Right cardiac atrium (tissue), 5 donors: ENCODE data around the gene CLTB. TPM values are rescaled to one million over a fixed set of nuclear protein-coding genes. Genes with fewer than 3 reads are reported as not detected.

Experiments used
- ATAC-seq, 2 donors: fragments of 200-7000 bp; cut with Tn5 transposase; one replicate each; pipeline versions ENCODE4 v1.8.0 to v1.9.1; 2020; ENCODE audit warnings: moderate library complexity in 2 of 2, mild to moderate bottlenecking in 1 of 2
- DNase-seq, 3 donors: peaks; one replicate each; pipeline ENCODE4 v3.0.0-alpha.2; 2020
- H3K27ac ChIP-seq: one replicate; pipeline ENCODE4 v1.5.1; 2013; ENCODE audit warnings: mild to moderate bottlenecking, low read length, control low read depth, moderate library complexity
- H3K27me3 ChIP-seq: one replicate; pipeline ENCODE4 v1.6.1; 2013; ENCODE audit not compliant: control insufficient read depth, insufficient read depth
- H3K4me1 ChIP-seq: one replicate; pipeline ENCODE4 v1.6.1; 2013; ENCODE audit warnings: low read length; ENCODE audit not compliant: control insufficient read depth, insufficient read depth
- H3K4me3 ChIP-seq: one replicate; pipeline ENCODE4 v1.5.1; 2013; ENCODE audit warnings: low read length, control low read depth
- H3K9me3 ChIP-seq: one replicate; pipeline ENCODE4 v1.6.1; 2013; ENCODE audit warnings: low read length; ENCODE audit not compliant: control insufficient read depth
- WGBS: extraction: QIAGEN DNeasy Blood & Tissue Kit; methylation state at CpG from one replicate; pipeline ENCODE4 v1.1.7; 2013; 5-methylcytosine and 5-hydroxymethylcytosine counted together
- intact Hi-C, 4 donors: fragments of 100-400 bp; cut with DNase I; formaldehyde crosslinking; loops; one replicate each; pipeline versions ENCODE4 v1.11.0 to v1.14.0; 2022 to 2023
- long read RNA-seq, 4 donors: library from polyadenylated mRNA; unstranded; transcript quantifications; one replicate each; pipeline ENCODE4 v2.0.0, GENCODE V29; 2020 to 2021
- polyA plus RNA-seq: library from polyadenylated mRNA; stranded (reverse); fragments of 200-250 nt; gene quantifications from one replicate; pipeline ENCODE4 v1.2.3, GENCODE V29; 2013
- total RNA-seq, 4 donors: library from RNA; stranded (reverse); fragmentation: NEBNext Ultra II Directional; extraction: Animal tissue kit (Norgen Biotek cat#: 25700); gene quantifications; one replicate each; pipeline ENCODE4 v1.2.1, GENCODE V29; 2021
- donor health status: healthy with polysubstance abuse.
- donor health status: DM: no; HTN: yes; CAD: no.
- donor health status: DM: no; HTN: no; CAD: no.
- donor health status: DM: no; HTN: yes; CAD: no; lungs with severe emphysema.
- donor health status: DM: yes; HTN: yes; CAD: no.

Gene CLTB
- total RNA-seq (100 to 1,000 TPM; 209 to 219 (median 212) TPM), polyA plus RNA-seq (329 TPM)
- long read RNA-seq, donor 1, transcript CLTB-202 (5 exons, 1,161 nt): major isoform, 293 of 311 reads
- long read RNA-seq, donor 1, partial matches to known transcripts: 10 of 311 reads
- long read RNA-seq, donor 1, other reads (novel, unspliced or antisense): 4 of 311 reads
- long read RNA-seq, donor 2, transcript CLTB-202 (5 exons, 1,161 nt): major isoform, 257 of 278 reads
- long read RNA-seq, donor 2, partial matches to known transcripts: 11 of 278 reads
- long read RNA-seq, donor 2, other reads (novel, unspliced or antisense): 8 of 278 reads
- long read RNA-seq, donor 3, transcript CLTB-202 (5 exons, 1,161 nt): major isoform, 112 of 140 reads
- long read RNA-seq, donor 3, partial matches to known transcripts: 15 of 140 reads
- long read RNA-seq, donor 3, other reads (novel, unspliced or antisense): 8 of 140 reads
- long read RNA-seq, donor 4, transcript CLTB-202 (5 exons, 1,161 nt): major isoform, 209 of 221 reads
- long read RNA-seq, donor 4, partial matches to known transcripts: 2 of 221 reads
- long read RNA-seq, donor 4, other reads (novel, unspliced or antisense): 6 of 221 reads

GRCh38 chr5:176415952-176416924 is at the start of gene CLTB:
Gene CLTB (minus strand): TSS chr5:176416539. CDS start chr5:176416363, 176 bp downstream.
- peak; percentile 91 to 97 (median 97) for DNase-seq
- intact Hi-C loops: loop anchor here in 1 of 4 donors (2.0 to 10.0 kb wide), 2 partner anchors 31 to 119 kb away; partner anchors contain the start of gene RNF44
- Histone ChIP-seq H3K27ac (peak within 1 kb of the TSS; percentile 82), H3K4me1 (peaks cover 11% of the 10 kb centered on the region), H3K9me3 (no peaks in the 10 kb centered on the region), H3K4me3 (peak within 1 kb of the TSS; percentile 93), H3K27me3 (no peaks in the 10 kb centered on the region)
- 2% methylated on average over 107 of the region's 107 CpGs for WGBS
- ATAC-seq: peak; percentile 94 to 96

DNA sequence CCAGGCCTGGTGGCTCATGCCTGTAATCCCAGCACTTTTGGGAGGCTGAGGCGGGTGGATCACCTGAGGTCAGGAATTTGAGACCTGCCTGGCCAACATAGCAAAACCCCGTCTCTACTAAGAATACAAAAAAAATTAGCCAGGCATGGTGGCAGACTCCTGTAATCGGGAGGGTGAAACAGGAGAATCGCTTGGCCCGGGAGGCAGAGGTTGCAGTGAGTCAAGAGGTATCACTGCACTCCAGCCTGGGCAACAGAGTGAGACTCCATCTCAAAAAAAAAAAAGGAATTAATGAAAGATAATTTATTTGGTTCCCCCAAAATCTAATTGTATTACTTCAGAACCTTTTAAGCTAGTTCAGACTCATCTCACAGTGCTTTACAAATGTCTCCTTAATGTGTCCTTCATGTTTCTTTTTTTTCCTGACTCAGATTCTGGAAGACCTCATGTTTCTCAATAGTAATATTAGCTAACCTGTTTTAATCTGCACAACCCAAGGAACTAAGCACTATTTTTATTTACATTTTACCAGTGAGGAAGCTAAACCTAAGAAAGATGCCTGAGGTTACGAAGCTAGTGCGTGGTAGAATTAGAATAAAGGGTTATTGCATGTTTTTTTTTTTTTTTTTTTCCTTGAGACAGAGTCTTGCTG is 46.9 kb upstream of the CLTB start:
- Histone ChIP-seq H3K4me1 (peaks cover 2% of the 10 kb centered on the region), H3K27ac (no peak overlapping the region), H3K9me3 (no peaks in the 10 kb centered on the region), H3K27me3 (no peaks in the 10 kb centered on the region), H3K4me3 (no peak overlapping the region)
- DNase-seq: no peak
- intact Hi-C loops: no loop called here
- ATAC-seq: no peak
- 92% methylated on average over 7 of the region's 7 CpGs for WGBS

GRCh38 chr5:176461349-176461748 is 45.0 kb upstream of the CLTB start:
- WGBS: 97% methylated on average over 2 of the region's 2 CpGs
- no peak for DNase-seq
- ATAC-seq: no peak
- no peaks in the 10 kb centered on the region for H3K9me3 ChIP-seq
- H3K27ac ChIP-seq: no peak overlapping the region
- peaks cover 5% of the 10 kb centered on the region for H3K4me1 ChIP-seq
- intact Hi-C loops: no loop called here
- H3K27me3 ChIP-seq: no peaks in the 10 kb centered on the region
- H3K4me3 ChIP-seq: no peak overlapping the region

GRCh38 chr5:176458904-176459561 is 42.7 kb upstream of the CLTB start:
- H3K27me3 ChIP-seq: no peaks in the 10 kb centered on the region
- H3K9me3 ChIP-seq: no peaks in the 10 kb centered on the region
- intact Hi-C loops: no loop called here
- ATAC-seq (no peak), DNase-seq (no peak)
- H3K4me3 ChIP-seq: no peak overlapping the region
- 99% methylated on average over 3 of the region's 3 CpGs for WGBS
- H3K27ac ChIP-seq: no peak overlapping the region
- H3K4me1 ChIP-seq: peaks cover 3% of the 10 kb centered on the region

GRCh38 chr5:176454724-176455394 is 38.5 kb upstream of the CLTB start:
- ATAC-seq (no peak), DNase-seq (no peak)
- Histone ChIP-seq H3K27me3 (no peaks in the 10 kb centered on the region), H3K4me1 (peaks cover 3% of the 10 kb centered on the region), H3K27ac (no peak overlapping the region), H3K9me3 (no peaks in the 10 kb centered on the region), H3K4me3 (no peak overlapping the region)
- WGBS: 93% methylated on average over 4 of the region's 4 CpGs
- intact Hi-C loops: no loop called here

- no peak overlapping the region for H3K4me3 ChIP-seq
- intact Hi-C loops: no loop called here
- no peaks in the 10 kb centered on the region for H3K27me3 ChIP-seq
- no peak overlapping the region for H3K27ac ChIP-seq
- H3K9me3 ChIP-seq: no peaks in the 10 kb centered on the region
- 78% methylated on average over 1 of the region's 1 CpG for WGBS
- ATAC-seq (no peak), DNase-seq (no peak)
- H3K4me1 ChIP-seq: peaks cover 2% of the 10 kb centered on the region
Observed at GRCh38 chr5:176450077-176450476, 33.7 kb upstream of the CLTB start.

- under 1% methylated on average over 50 of the region's 50 CpGs for WGBS
- Histone ChIP-seq H3K9me3 (no peaks in the 10 kb centered on the region), H3K27ac (peak within 1 kb of the TSS; percentile 98), H3K4me1 (peaks cover 2% of the 10 kb centered on the region), H3K4me3 (peak within 1 kb of the TSS; percentile 93), H3K27me3 (no peaks in the 10 kb centered on the region)
- peak; percentile 95 to 99 (median 98) for DNase-seq
- intact Hi-C loops: loop anchor here in 2 of 4 donors (2.0 to 10.0 kb wide), 2 partner anchors 31 to 87 kb away; partner anchors contain the start of genes RNF44 (in 2 of the 2) and CLTB (in 1 of the 2)
- peak; percentile 99 for ATAC-seq
Observed at GRCh38 chr5:176447978-176448608, 31.8 kb upstream of the CLTB start, which contains the start of gene FAF2. Gene FAF2 (plus strand): TSS chr5:176448385. CDS start chr5:176448408, 23 bp downstream.

- peak overlapping the region; percentile 98 for H3K27ac ChIP-seq
- DNase-seq: peak in 1 of 3 donors; percentile 85
- ATAC-seq: peak; percentile 57 to 66
- H3K4me3 ChIP-seq: peak overlapping the region; percentile 88
- under 1% methylated on average over 34 of the region's 34 CpGs for WGBS
- intact Hi-C loops: loop anchor here in 2 of 4 donors (2.0 to 10.0 kb wide), 2 partner anchors 31 to 87 kb away; partner anchors contain the start of genes RNF44 (in 2 of the 2) and CLTB (in 1 of the 2)
- H3K4me1 ChIP-seq: peaks cover 2% of the 10 kb centered on the region
- no peaks in the 10 kb centered on the region for H3K27me3 ChIP-seq
- no peaks in the 10 kb centered on the region for H3K9me3 ChIP-seq
Observed at GRCh38 chr5:176447591-176447977, 31.2 kb upstream of the CLTB start.
